HG03066 (cell line): ENCODE results near the gene PHF11.

Experiments
- ATAC-seq: cut with Tn5 transposase; IDR thresholded peaks from one replicate; pipeline ENCODE4 v1.9.1; 2021; ENCODE audit warnings: low read depth; ENCODE audit not compliant: unreplicated experiment

Gene PHF11

DNA sequence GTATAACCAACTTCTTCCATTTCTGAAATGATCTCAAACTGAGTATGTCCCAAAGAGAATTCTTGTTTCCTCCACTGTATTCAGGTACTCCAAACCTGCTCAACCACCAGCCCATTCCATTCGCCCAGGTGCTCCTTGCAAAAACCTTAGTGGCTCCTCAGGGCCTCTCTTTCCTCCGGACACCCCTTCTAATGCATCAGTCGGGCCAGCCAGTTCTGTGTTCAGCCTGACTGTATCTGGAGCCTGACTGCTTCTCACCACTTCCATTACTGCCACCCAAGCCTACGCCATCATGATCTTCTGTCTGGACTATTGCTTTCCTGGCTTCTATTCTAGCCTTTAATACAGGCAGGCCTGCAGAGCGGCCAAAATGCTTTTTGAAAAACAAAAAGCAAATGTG, 1.5 kb downstream of the PHF11 start:
- no peak for ATAC-seq

DNA sequence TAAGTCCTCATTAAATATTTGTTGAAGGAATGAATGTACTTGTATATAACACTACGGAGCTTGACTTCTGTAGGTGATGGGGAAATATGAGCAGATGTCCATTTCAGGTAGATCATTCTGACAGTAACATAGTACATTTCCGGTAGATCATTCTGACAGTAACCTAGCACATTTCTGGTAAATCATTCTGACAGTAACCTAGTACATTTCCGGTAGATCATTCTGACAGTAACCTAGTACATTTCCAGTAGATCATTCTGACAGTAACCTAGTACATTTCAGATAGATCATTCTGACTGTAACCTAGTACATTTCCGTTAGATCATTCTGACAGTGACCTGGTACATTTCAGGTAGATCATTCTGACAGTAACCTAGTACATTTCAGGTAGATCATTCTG, 2.5 kb downstream of the PHF11 start:
- no peak for ATAC-seq

DNA sequence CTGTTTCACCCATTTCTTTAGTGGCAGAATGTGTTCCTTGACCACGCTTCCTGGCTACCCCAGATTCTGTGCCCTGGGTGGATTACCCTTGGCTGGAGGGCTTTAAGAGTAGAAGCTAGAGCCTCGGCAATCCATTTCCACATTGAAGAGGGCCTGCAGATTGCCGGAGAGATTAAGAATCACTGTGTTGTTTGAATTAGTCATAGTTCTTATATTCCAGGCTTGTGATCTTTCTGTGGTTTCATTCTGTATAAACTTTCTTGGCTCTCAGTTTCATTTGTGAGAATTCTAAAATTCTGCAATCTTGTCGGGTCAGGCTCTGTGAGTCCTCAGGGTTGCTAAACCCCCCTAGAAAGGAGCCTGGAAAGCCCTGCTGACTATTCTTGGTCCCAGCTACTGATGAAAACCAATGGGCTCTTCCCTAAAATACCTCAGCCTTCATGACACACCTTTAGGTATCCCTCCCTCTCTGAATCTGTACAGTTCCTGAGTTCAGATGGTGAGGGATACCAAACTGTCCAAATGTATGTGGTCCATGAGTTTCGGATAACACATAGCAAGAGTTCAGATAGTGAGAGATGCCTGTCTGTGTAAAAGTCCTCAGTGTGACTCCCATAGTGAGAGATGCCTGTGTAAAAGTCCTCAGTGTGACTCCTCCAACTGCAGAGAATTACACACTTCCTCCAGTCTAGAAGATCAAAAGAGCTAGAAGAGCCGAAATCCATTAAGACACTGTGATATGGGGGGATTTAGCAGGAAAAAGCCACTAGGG, 4.3 kb downstream of the PHF11 start:
- no peak for ATAC-seq

DNA sequence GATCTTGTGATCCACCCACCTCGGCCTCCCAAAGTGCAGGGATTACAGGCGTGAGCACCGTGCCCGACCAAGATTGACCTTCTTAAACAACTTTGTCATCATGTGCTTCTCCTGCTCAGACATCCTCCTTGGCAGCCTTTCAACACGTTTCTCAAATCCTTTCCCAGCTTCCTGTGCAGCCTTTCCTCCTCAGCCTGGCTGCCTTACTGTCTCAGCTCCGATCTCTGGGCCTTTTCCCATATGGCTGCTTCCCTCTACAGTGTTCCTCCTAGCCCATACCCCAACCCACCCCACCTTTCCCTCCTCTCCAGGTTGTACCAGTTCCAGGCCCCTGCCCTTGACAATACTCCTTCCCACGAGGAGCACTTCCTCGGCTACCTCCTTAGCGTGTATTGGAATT, 7.2 kb downstream of the PHF11 start:
- no peak for ATAC-seq

DNA sequence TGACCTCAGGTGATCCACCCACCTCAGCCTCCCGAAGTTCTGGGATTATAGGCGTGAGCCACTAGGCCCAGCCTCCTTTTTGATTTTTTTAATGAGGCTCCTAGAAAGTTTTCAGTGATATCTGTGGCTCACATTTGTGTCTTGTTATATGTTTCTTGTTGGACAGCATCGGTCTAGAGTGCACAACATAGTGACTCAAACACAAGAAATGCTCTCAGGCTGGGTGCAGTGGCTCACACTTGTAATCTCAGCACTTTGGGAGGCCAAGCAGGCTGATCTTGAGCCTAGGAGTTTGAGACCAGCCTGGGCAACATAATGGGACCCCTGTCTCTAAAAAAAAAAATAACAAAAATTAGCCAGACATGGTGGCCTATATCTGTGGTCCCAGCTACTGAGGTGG, 8.2 kb downstream of the PHF11 start:
- ATAC-seq = no peak

DNA sequence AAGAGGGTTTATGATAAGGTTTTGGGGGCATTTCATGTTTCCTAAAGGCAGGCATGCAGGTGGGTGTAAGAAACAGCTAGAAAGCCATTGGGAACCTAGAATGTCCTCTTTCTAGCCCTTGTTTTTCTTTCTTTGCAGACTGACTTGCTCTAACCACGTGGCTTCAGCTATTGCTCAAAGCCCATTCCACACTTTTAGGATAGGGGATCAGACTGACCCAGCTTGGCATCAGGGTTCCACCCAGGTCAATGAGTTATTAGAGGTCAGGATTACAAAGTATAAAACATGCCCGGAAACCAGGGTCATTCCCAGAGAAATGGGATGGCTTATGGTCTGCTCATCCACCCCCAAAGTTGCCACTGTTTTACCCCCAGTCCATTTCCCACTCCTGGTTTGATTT, 16.8 kb downstream of the PHF11 start:
- no peak for ATAC-seq

DNA sequence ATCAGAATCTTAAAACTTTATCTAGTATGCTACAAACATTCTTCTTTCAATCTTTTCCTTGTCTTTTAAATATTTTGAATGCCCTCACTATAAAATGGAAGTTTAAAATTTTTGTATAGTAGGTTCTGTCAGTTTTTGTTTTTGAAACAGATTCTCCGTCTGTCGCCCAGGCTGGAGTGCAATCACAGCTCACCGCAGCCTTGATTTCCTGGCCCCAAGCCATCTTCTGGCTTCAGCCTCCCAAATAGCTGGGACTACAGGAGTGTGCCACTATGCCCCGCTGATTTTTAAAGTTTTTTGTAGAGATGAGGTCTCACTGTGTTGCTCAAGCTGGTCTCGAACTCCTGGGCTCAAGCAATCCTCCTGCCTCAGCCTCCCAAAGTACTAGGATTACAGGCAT, 20.7 kb downstream of the PHF11 start:
- no peak for ATAC-seq

DNA sequence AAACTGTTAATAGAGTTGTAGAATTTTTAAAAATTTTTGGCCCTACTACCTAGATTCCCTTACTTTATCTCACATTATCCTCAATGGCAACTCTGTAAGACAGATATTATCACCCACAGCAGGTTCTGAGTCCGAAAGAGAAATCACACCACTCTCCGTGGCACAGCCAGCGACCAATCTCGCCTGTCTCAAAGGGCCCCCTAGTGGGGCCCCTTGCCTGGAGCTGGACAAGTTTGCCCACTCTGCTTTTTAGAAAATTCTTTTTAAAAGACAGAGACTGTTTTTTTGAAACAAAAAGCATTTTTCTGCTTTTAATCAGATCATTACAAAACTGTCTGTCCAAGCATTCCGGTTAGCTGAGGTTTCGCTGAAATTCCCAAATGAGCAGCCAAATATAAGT, 21.7 kb downstream of the PHF11 start:
- ATAC-seq = no peak

DNA sequence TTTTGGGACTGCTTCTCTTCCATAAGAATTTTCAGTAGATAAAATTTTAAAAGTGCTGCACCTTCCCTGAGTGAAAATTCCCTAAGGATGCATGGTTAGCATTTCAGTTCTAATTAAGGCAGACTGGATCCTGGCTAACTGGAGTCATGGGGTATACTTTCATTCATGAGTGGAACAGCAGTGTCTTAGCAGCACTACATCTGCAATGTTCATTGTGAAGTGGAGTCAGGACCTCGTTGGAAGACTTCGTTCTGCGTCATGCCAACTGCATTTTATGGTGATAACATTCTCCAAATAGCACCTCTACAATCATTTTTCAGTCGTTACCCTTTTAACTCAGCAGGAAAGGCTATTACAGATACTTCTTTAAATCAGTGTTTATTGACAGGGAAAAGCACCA, 25.5 kb downstream of the PHF11 start:
- ATAC-seq = no peak

DNA sequence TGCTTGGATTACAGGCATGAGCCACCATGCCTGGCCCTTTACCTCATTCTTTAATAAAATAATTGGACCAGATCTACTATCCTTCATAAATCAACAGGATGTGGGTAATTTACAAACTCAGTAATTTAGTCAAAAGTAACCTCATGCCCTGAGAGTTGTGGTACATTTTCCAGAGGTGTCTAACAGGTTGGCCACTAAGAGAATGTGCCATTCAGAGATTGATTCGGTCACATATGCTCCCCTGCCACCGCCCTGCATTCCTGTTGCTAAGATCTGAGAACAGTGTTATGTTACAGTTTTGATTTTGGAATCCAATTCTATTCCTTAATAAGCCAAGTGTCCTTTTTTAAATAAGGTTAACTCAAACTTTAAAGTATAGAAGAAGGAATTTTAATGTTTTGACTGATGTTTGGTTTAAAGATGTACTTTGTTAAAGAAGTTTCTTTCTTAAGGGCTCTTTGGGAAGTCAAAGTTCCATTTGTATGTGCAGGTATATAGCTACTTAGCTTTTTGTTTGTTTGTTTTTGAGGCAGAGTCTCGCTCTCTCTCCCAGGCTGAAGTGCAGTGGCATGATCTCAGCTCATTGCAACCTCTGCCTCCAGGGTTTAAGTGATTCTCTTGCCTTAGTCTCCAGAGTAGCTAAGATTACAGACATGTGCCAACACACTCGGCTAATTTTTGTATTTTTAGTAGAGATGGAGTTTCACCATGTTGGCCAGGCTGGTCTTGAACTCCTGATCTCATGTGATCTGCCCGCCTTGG, 29.2 kb downstream of the PHF11 start:
- ATAC-seq = no peak

DNA sequence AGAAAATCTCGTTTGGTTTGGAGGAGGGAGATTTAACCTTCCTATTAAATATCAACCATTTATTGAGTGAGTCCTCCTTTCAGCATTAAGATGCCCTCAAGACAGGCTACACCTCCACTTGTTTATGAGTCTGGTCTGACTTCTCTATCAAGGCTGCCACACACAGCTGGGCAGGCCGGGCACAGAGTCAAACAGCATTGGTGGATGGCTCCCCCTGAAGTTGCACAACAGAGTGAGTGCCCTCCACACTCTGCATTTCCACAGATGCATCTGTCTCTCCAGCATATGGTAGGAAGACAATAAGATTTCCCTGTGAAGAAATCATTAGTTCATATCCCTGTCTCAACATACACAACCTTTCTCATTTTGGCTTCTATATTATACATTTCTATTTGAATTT, 31.4 kb downstream of the PHF11 start:
- no peak for ATAC-seq

DNA sequence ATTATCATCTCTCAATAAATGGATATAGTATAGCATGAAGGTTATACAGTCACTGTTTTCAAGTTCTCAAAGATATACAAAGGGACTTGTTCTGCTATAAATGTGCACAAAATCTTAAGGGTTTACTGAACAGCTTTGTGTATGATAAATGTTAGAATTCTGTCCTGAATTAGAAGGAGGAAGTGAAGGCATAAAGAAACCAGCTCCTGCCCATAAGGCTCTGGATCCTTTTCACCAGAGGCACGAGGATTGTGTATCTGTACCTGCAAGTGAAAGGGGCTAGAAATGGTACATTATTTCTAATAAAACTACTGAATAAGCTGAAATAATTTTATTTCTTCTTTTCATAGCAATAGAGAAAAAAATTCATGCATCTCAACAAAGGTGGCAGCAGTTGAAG, 32.4 kb downstream of the PHF11 start:
- no peak for ATAC-seq

DNA sequence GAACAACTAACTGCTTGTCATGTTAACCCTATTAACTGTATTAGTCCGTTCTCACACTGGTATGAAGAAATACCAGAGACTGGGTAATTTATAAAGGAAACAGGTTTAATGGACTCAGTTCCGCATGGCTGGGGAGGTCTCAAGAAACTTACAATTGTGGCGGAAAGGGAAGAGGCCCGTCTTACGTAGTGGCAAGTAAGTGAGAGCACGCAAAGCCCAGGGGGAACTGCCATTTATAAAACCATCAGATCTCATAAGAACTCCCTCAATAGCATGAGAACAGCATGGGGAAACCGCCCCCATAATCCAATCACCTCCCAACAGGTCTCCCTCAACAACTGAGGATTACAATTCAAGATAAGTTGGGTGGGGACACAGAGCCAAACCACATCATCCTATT, 34.7 kb downstream of the PHF11 start:
- ATAC-seq = no peak

DNA sequence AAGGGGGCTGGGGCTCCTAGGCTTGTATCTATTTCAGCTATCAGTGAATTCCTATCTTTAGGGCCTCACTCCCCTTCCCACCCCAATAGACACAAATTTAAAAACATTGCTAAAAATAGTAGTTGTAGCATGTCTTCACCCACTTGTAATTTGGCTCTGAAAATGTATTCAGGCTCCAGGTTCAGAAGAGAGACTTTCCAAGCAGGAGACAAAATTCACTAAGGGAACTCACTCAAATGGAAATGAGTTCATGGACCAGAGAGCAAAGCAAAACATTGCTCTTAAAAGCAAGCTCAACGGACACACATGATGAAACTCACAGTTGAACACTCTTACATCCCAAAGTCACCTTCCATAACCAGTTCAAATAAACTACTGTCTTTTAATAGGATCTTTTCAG, 36.8 kb downstream of the PHF11 start:
- ATAC-seq = no peak

DNA sequence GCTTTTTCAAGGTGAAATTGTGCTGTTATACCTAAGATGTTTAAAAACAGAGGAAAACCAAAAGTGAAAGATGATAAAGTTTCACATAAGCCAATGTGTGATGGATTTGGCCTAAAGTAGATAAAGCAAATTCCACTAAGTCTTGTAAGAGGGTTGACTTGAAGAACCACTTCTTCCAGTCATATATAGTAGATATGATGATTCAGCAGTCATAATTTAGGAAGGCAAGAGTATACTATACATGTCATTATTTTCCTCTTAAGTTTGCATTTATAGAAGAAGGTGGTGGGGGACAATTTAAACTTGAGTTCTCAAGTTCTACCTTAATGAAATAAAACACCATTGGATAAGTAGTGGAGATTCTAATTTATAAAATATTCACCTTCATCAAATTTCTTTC, 37.3 kb downstream of the PHF11 start:
- ATAC-seq = no peak

DNA sequence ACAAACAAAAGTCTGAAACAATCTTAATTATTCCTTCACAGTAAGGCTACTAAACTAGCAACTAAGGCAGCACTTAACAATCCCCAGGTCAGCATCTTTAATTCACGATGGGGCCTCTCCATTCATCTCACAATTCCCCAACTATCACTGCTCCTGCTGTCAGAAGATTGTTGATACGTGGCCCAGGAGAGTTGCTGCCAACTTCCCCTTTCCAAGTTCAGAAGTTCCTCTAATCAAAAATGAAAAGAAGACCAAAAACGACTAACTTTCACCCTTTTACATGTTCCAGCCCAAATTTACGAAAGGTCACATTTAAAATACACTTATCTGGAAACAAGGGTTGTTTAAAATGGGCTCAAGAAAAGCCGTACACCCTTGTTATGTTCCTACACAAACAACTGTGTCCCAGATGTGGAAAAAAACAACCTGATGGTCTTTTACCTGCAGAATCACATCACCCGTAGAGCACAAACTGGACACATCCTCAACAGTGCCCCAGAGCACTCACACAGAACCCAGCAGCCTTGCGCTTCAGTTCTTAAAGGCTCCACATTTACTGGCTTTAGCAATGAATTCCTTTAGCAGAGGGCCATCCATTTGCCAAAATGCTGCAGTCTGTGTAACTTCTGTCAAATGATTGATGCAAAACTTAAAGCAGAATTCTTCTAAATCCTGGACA, 38.0 kb downstream of the PHF11 start:
- ATAC-seq = no peak

DNA sequence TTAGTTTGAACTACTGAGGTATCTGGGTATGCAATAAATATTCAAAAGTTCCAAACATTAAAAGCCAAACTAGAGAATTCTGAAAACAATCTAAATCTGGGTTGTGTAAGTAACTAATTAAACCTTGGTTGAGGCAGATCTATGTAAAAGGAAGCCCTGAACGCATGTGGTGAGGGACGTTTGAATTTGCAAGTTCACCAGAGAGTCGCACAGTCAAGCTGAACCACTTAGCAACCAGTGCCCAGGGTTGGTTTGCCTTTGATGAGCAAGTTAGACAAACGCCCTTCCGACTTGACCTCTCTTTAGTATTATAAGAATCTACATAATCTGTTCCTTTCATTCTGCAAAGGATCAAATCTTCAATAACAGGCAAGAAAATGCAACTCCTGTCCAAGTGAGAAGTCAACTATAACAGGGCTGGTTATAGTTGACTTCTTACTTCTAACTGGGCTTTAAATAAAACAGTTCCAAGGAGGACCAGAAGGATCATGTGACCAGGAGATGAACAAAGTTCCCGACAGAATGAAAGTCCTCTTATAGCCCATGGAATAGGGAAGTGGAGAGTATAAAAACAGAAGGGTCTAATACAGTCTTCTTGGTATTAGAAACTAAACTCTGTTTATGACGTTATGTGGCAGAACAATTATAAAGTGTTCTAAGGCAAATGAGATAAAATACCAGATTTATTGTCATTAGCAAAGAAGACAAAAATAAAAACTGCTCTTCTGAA, 40.6 kb downstream of the PHF11 start:
- no peak for ATAC-seq

DNA sequence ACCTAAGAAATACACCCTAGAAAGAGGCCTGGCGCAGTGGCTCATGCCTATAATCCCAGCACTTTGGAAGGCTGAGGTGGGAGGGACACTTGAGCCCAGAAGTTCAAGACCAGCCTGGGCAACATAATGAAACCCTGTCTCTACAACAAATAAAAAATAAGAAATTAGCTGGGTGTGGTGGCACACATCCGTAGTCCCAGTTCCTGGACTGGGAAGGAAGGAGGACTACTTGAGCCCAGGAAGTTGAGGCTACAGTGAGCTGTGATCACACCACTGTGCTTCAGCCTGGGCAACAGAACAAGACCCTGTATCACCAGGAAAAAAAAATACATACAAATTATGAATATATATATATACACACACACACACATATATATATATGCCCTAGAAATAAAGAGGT, 42.7 kb downstream of the PHF11 start:
- no peak for ATAC-seq

DNA sequence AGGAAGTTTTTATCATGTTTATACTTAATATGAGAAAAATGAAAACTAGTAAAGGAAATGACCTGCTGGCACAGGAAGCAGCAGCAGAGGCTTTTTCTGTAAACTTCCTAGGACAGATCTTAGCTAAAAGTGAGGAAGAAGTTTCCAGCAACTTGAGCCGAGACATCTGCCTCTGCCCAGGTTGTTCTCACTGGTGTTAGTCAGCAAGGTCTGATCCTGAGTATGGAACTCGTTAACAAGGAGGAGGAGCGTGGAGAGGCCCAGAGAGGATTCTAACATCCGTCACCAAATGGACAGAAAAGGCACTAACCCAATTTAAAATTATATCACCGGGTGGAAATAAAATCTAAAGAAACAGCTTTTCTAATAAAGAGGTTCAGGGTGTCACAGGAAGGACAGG, 43.6 kb downstream of the PHF11 start:
- no peak for ATAC-seq

DNA sequence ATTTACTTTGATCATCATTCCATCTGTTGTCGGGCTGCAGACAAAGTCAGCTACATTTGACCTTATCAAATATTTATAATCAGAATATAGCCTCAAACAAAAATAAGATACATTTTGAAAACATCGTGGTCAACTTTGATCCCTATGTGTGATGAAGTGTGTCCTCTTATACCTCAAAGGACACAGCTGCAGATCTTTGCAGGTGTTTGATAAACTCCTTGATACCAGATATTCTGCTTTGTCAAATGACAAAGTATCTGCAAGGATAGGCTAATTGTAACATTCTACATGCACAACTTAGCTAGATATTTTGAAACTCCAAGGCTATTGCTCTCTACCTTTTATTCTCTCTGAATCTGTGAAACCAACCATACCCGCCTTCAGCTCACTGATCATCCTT, 44.0 kb downstream of the PHF11 start:
- no peak for ATAC-seq

DNA sequence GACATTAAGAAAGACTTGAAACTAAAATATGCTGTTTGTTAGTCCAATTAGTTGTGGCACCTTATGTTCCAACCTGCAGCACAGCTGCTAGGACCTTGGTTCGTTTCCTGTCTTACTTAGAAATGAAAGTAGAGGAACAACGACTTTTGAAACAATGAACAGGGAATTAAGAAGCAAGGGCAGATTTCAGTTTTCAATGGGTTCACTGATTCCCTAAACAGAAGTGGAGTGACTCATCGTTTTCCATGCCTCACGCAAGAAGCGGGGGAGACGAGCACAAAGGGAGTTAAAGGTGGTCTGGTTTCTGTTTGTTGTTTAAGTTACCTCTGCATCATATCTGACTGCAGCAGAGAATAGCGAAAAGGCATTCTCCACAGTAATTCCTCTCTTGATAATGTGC, 44.8 kb downstream of the PHF11 start:
- no peak for ATAC-seq
